Measurements from ENCODE around the gene TRAPPC2L. TPM values are rescaled to one million over a fixed set of nuclear protein-coding genes. Genes with fewer than 3 reads are reported as not detected.

The TRAPPC2L gene
- total and polyA plus RNA-seq, 2 of the 13 experiments (the other 11 are each of a cell fraction or from before 2014, with no cell fraction given), result 96.3 to 107 TPM

DNA sequence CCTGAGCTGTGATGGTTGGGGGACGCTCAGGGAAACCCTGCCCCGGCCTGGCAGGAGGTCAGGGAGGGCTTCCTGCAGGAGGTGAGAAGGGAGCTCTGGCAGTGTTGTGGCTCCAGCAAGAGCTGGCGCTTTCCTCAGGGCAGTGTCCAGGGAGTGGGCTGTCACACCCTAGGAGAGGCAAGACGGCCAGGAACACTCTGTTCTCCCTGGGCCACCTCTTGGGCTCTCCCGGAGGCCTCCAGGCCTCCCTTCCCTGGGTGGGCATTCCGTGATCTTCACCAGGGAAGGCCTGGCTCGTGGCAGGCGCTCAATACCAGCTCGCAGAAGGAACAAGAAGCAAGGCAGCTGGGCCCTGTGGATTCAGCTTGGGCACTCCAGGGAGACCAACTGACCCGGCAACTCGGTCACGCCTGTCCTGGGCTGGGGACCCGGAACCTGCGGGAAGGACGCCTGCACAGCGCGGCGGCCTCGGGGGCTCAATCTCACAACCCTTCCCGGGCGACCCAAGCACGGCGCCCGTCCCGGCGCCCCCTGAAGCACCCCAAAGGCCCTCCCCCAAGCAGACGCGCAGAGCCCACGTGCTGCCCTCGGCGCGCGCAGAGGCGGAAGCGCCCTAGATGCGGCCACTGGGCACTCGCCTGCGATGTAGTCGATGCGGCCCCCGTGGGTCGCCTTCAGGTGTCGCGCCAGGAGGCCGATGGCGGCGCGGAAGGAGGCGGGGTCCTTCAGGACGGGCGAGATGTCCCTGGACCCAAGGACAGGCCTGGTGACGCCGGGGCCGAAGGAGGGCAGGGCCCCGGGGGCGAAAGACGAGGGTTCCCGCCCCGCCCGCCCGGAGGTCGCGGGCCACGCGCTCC, 45.8 kb upstream of the TRAPPC2L start (continued):
- TF ChIP-seq, protein P1, sequence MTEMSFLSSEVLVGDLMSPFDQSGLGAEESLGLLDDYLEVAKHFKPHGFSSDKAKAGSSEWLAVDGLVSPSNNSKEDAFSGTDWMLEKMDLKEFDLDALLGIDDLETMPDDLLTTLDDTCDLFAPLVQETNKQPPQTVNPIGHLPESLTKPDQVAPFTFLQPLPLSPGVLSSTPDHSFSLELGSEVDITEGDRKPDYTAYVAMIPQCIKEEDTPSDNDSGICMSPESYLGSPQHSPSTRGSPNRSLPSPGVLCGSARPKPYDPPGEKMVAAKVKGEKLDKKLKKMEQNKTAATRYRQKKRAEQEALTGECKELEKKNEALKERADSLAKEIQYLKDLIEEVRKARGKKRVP (CRISPR knock-in tag; IDR thresholded peaks at IDR 0.05), result no peak
- TF ChIP-seq SRSF4 (IDR thresholded peaks at IDR 0.05; ENCODE audit: low read depth, low read length, poor library complexity, severe bottlenecking) (no peak), SNRNP70 (IDR thresholded peaks at IDR 0.05; ENCODE audit: low read depth, low read length) (no peak), BORCS8-MEF2B (CRISPR knock-in tag; IDR thresholded peaks at IDR 0.05) (peak; percentile 95), ZNF557 (CRISPR knock-in tag; IDR thresholded peaks at IDR 0.05) (peak; percentile 70; the same call in 1 of the 2 replicates), ZNF577 (CRISPR knock-in tag; IDR thresholded peaks at IDR 0.05; ENCODE audit: borderline replicate concordance, low read depth) (0 out of 2 replicates have a peak, but pooled peaks have one; percentile 82), ZBTB21 (CRISPR knock-in tag; IDR thresholded peaks at IDR 0.05) (no peak), PTBP1 (IDR thresholded peaks at IDR 0.05; ENCODE audit: low read depth, low read length, poor library complexity, severe bottlenecking) (no peak), ARNTL (CRISPR knock-in tag; IDR thresholded peaks at IDR 0.05) (peak; percentile 79; the same call in 1 of the 2 replicates), DPF2 (CRISPR knock-in tag; IDR thresholded peaks at IDR 0.05; ENCODE audit: borderline replicate concordance, low read depth) (0 out of 2 replicates have a peak, but pooled peaks have one; percentile 46), ZNF317 (CRISPR knock-in tag; IDR thresholded peaks at IDR 0.05) (peak; percentile 43; the same call in 1 of the 2 replicates)
- TF ChIP-seq, protein P2, sequence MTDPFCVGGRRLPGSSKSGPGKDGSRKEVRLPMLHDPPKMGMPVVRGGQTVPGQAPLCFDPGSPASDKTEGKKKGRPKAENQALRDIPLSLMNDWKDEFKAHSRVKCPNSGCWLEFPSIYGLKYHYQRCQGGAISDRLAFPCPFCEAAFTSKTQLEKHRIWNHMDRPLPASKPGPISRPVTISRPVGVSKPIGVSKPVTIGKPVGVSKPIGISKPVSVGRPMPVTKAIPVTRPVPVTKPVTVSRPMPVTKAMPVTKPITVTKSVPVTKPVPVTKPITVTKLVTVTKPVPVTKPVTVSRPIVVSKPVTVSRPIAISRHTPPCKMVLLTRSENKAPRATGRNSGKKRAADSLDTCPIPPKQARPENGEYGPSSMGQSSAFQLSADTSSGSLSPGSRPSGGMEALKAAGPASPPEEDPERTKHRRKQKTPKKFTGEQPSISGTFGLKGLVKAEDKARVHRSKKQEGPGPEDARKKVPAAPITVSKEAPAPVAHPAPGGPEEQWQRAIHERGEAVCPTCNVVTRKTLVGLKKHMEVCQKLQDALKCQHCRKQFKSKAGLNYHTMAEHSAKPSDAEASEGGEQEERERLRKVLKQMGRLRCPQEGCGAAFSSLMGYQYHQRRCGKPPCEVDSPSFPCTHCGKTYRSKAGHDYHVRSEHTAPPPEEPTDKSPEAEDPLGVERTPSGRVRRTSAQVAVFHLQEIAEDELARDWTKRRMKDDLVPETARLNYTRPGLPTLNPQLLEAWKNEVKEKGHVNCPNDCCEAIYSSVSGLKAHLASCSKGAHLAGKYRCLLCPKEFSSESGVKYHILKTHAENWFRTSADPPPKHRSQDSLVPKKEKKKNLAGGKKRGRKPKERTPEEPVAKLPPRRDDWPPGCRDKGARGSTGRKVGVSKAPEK (CRISPR knock-in tag; IDR thresholded peaks at IDR 0.05; ENCODE audit: borderline replicate concordance), result no peak
- TF ChIP-seq, protein P3, sequence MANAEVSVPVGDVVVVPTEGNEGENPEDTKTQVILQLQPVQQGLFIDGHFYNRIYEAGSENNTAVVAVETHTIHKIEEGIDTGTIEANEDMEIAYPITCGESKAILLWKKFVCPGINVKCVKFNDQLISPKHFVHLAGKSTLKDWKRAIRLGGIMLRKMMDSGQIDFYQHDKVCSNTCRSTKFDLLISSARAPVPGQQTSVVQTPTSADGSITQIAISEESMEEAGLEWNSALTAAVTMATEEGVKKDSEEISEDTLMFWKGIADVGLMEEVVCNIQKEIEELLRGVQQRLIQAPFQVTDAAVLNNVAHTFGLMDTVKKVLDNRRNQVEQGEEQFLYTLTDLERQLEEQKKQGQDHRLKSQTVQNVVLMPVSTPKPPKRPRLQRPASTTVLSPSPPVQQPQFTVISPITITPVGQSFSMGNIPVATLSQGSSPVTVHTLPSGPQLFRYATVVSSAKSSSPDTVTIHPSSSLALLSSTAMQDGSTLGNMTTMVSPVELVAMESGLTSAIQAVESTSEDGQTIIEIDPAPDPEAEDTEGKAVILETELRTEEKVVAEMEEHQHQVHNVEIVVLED (CRISPR knock-in tag; IDR thresholded peaks at IDR 0.05; ENCODE audit: borderline replicate concordance), result no peak
- TF ChIP-seq, protein P4, sequence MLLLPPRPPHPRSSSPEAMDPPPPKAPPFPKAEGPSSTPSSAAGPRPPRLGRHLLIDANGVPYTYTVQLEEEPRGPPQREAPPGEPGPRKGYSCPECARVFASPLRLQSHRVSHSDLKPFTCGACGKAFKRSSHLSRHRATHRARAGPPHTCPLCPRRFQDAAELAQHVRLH (CRISPR knock-in tag; IDR thresholded peaks at IDR 0.05; ENCODE audit: borderline replicate concordance, low read depth), result no peak
- TF ChIP-seq, protein P5, sequence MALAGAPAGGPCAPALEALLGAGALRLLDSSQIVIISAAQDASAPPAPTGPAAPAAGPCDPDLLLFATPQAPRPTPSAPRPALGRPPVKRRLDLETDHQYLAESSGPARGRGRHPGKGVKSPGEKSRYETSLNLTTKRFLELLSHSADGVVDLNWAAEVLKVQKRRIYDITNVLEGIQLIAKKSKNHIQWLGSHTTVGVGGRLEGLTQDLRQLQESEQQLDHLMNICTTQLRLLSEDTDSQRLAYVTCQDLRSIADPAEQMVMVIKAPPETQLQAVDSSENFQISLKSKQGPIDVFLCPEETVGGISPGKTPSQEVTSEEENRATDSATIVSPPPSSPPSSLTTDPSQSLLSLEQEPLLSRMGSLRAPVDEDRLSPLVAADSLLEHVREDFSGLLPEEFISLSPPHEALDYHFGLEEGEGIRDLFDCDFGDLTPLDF (CRISPR knock-in tag; IDR thresholded peaks at IDR 0.05), result peak; percentile 67; the same call in 1 of the 2 replicates
- TF ChIP-seq, protein P6, sequence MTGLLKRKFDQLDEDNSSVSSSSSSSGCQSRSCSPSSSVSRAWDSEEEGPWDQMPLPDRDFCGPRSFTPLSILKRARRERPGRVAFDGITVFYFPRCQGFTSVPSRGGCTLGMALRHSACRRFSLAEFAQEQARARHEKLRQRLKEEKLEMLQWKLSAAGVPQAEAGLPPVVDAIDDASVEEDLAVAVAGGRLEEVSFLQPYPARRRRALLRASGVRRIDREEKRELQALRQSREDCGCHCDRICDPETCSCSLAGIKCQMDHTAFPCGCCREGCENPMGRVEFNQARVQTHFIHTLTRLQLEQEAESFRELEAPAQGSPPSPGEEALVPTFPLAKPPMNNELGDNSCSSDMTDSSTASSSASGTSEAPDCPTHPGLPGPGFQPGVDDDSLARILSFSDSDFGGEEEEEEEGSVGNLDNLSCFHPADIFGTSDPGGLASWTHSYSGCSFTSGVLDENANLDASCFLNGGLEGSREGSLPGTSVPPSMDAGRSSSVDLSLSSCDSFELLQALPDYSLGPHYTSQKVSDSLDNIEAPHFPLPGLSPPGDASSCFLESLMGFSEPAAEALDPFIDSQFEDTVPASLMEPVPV (CRISPR knock-in tag; IDR thresholded peaks at IDR 0.05), result peak; percentile 91
- TF ChIP-seq, protein P7, sequence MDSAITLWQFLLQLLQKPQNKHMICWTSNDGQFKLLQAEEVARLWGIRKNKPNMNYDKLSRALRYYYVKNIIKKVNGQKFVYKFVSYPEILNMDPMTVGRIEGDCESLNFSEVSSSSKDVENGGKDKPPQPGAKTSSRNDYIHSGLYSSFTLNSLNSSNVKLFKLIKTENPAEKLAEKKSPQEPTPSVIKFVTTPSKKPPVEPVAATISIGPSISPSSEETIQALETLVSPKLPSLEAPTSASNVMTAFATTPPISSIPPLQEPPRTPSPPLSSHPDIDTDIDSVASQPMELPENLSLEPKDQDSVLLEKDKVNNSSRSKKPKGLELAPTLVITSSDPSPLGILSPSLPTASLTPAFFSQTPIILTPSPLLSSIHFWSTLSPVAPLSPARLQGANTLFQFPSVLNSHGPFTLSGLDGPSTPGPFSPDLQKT (CRISPR knock-in tag; IDR thresholded peaks at IDR 0.05; ENCODE audit: borderline replicate concordance), result no peak

Measured in HepG2 (cell line).